MM.1S (cell line): ENCODE data around the gene F7.

ENCODE experiments used
- DNase-seq: peaks from one replicate; pipeline ENCODE4 v3.0.0-alpha.2; 2015
- H2AFZ ChIP-seq: fragments of 300-600 bp; sonication (generic); 2 replicates; pipeline ENCODE4 v1.6.0; 2016; ENCODE audit warnings: antibody characterized with exemption, low read length
- H3F3A ChIP-seq: fragments of 300-600 bp; sonication (generic); 2 replicates; pipeline ENCODE4 v1.6.1; 2016; ENCODE audit warnings: mild to moderate bottlenecking, antibody characterized with exemption, low read length, moderate library complexity, mixed read lengths; ENCODE audit not compliant: insufficient read depth
- H3K27ac ChIP-seq: fragments of 300-600 bp; sonication (generic); 2 replicates; pipeline ENCODE4 v1.5.1; 2016; ENCODE audit warnings: mild to moderate bottlenecking, low read length
- H3K27me3 ChIP-seq: fragments of 300-600 bp; sonication (generic); replicated peaks from 2 replicates; pipeline ENCODE4 v1.6.0; 2016; ENCODE audit warnings: low read length; ENCODE audit not compliant: insufficient read depth
- H3K36me3 ChIP-seq: fragments of 300-600 bp; sonication (generic); replicated peaks from 2 replicates; pipeline ENCODE4 v1.6.1; 2016; ENCODE audit warnings: mild to moderate bottlenecking, low read length, mixed read lengths; ENCODE audit not compliant: insufficient read depth
- H3K4me1 ChIP-seq: fragments of 300-600 bp; sonication (generic); 2 replicates; pipeline ENCODE4 v1.6.1; 2016; ENCODE audit warnings: low read length, mixed read lengths
- H3K4me2 ChIP-seq: fragments of 300-600 bp; sonication (generic); 2 replicates; pipeline ENCODE4 v1.6.0; 2016; ENCODE audit warnings: low read depth, low read length
- H3K4me3 ChIP-seq: fragments of 300-600 bp; sonication (generic); 2 replicates; pipeline ENCODE4 v1.5.1; 2016; ENCODE audit warnings: low read length, mixed read lengths
- H3K79me2 ChIP-seq: fragments of 300-600 bp; sonication (generic); 2 replicates; pipeline ENCODE4 v1.6.1; 2016; ENCODE audit warnings: mixed run types, low read length, mixed read lengths
- H3K9ac ChIP-seq: fragments of 300-600 bp; sonication (generic); 2 replicates; pipeline ENCODE4 v1.6.1; 2016; ENCODE audit warnings: low read length, mixed read lengths
- H3K9me2 ChIP-seq: fragments of 300-600 bp; sonication (generic); replicated peaks from 2 replicates; pipeline ENCODE4 v1.6.1; 2016; ENCODE audit warnings: mild to moderate bottlenecking, low read length, mixed read lengths; ENCODE audit not compliant: insufficient read depth
- H3K9me3 ChIP-seq: fragments of 300-600 bp; sonication (generic); replicated peaks from 2 replicates; pipeline ENCODE4 v1.6.1; 2016; ENCODE audit warnings: mild to moderate bottlenecking, low read length, mixed read lengths; ENCODE audit not compliant: insufficient read depth
- H4K20me1 ChIP-seq: fragments of 300-600 bp; sonication (generic); 2 replicates; pipeline ENCODE4 v1.6.1; 2016; ENCODE audit warnings: mild to moderate bottlenecking, low read length, moderate library complexity, mixed read lengths; ENCODE audit not compliant: insufficient read depth
- EZH2 ChIP-seq: fragments of 300-600 bp; sonication (generic); optimal IDR thresholded peaks from 2 replicates; pipeline ENCODE3; 2017; ENCODE audit warnings: low read depth, mild to moderate bottlenecking, antibody characterized with exemption, low read length, mixed read lengths
- EZH2phosphoT487 ChIP-seq: fragments of 300-600 bp; sonication (generic); IDR thresholded peaks from 2 replicates; pipeline ENCODE4 v1.6.1; 2018; ENCODE audit warnings: antibody characterized with exemption, low read length
- TF ChIP-seq, protein P1 (sequence below): fragments of 300-600 bp; sonication (generic); IDR thresholded peaks from 2 replicates; pipeline ENCODE4 v1.5.1; 2016; ENCODE audit warnings: antibody characterized with exemption, low read length, mixed read lengths

Gene F7

DNA sequence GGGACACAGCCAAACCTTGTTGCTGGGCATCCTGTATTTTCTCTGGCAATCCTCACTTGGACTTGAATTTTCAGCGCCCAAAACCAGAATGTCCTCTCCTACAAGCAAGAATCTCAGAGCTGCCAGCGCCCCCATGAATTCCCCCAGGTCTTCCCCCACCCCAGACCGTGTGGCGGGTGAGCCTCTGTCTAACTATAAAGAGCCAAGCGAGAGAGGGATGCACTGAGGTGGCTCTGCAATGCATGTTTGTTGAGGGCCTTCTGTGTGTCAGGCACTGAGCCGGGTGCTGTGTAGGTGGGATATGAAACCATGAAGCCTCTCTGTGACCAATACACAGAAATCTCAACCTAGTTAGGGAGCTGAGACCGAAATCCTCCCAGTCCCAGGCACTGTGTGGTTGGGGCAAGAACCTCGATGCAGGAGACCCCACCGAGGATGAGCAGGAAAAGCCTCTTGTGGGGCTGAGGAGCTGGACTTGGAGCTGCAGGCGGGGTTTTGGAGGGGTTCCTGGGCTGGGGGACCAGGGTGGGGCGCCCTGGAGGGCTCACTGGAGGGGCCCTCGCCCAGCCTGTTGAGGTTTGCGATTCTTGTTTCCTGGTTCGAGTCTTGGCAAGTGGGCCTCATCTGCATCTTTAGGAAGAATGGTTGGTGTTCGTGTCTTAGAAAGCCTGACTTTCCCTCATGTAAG is 40.5 kb downstream of the F7 start:
- Histone ChIP-seq H3K4me3 (no peak overlapping the region), H4K20me1 (no peaks in the 10 kb centered on the region), H3K79me2 (no peaks in the 10 kb centered on the region), H3K4me2 (peak overlapping the region; percentile 61), H3K27me3 (peaks cover 72% of the 10 kb centered on the region), H3K9me2 (no peaks in the 10 kb centered on the region), H3K27ac (no peak overlapping the region), H2AFZ (peak overlapping the region; percentile 29), H3K4me1 (0 out of 2 replicates have a peak, but pooled peaks cover 4% of the 10 kb centered on the region), H3K9ac (no peak overlapping the region), H3K36me3 (no peaks in the 10 kb centered on the region), H3F3A (no peaks in the 10 kb centered on the region), H3K9me3 (no peaks in the 10 kb centered on the region)
- TF ChIP-seq EZH2 (no peak), EZH2phosphoT487 (no peak)
- TF ChIP-seq, protein P1, sequence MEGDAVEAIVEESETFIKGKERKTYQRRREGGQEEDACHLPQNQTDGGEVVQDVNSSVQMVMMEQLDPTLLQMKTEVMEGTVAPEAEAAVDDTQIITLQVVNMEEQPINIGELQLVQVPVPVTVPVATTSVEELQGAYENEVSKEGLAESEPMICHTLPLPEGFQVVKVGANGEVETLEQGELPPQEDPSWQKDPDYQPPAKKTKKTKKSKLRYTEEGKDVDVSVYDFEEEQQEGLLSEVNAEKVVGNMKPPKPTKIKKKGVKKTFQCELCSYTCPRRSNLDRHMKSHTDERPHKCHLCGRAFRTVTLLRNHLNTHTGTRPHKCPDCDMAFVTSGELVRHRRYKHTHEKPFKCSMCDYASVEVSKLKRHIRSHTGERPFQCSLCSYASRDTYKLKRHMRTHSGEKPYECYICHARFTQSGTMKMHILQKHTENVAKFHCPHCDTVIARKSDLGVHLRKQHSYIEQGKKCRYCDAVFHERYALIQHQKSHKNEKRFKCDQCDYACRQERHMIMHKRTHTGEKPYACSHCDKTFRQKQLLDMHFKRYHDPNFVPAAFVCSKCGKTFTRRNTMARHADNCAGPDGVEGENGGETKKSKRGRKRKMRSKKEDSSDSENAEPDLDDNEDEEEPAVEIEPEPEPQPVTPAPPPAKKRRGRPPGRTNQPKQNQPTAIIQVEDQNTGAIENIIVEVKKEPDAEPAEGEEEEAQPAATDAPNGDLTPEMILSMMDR, result no peak
- DNase-seq, result no peak

GRCh38 chr13:113146750-113147149 is 41.2 kb downstream of the F7 start:
- TF ChIP-seq EZH2phosphoT487 (no peak), EZH2 (no peak)
- TF ChIP-seq, protein P1, result no peak
- no peaks in the 10 kb centered on the region for H3F3A ChIP-seq
- 0 out of 2 replicates have a peak, but pooled peaks cover 4% of the 10 kb centered on the region for H3K4me1 ChIP-seq
- no peaks in the 10 kb centered on the region for H4K20me1 ChIP-seq
- H3K9ac ChIP-seq, result no peak overlapping the region
- no peaks in the 10 kb centered on the region for H3K9me3 ChIP-seq
- peak overlapping the region; percentile 35; the same call in 1 of the 2 replicates for H2AFZ ChIP-seq
- H3K27ac ChIP-seq, result no peak overlapping the region
- no peak for DNase-seq
- H3K79me2 ChIP-seq, result no peaks in the 10 kb centered on the region
- peak overlapping the region; percentile 61 for H3K4me2 ChIP-seq
- no peaks in the 10 kb centered on the region for H3K36me3 ChIP-seq
- H3K9me2 ChIP-seq, result no peaks in the 10 kb centered on the region
- peaks cover 70% of the 10 kb centered on the region for H3K27me3 ChIP-seq
- peak overlapping the region; percentile 44 for H3K4me3 ChIP-seq

- no peak overlapping the region for H3K27ac ChIP-seq
These were observed 41.6 kb downstream of the F7 start for GRCh38 chr13:113147206-113147605.

More at GRCh38 chr13:113147206-113147605, 41.6 kb downstream of the F7 start:
- Histone ChIP-seq H4K20me1 (no peaks in the 10 kb centered on the region), H3F3A (no peaks in the 10 kb centered on the region; the same call in 1 of the 2 replicates), H3K9ac (no peak overlapping the region), H3K9me3 (no peaks in the 10 kb centered on the region), H3K4me1 (peaks cover 7% of the 10 kb centered on the region; the same call in 1 of the 2 replicates), H3K4me2 (peak overlapping the region; percentile 61; the same call in 1 of the 2 replicates), H3K9me2 (no peaks in the 10 kb centered on the region), H3K79me2 (no peaks in the 10 kb centered on the region), H3K27me3 (peaks cover 70% of the 10 kb centered on the region), H3K4me3 (no peak overlapping the region), H3K36me3 (no peaks in the 10 kb centered on the region), H2AFZ (no peak overlapping the region)
- TF ChIP-seq EZH2phosphoT487, result no peak
- no peak for TF ChIP-seq EZH2
- TF ChIP-seq, protein P1, result no peak
- DNase-seq, result no peak
